GM12878 (cell line): ENCODE data around the gene HLA-DRA. TPM values are rescaled to one million over a fixed set of nuclear protein-coding genes. Genes with fewer than 3 reads are reported as not detected.

Source experiments
- EZH2 ChIP-seq: IDR thresholded peaks from 2 replicates; pipeline ENCODE4 v1.6.1; 2012; ENCODE audit warnings: low read depth, mild to moderate bottlenecking, control low read depth, inconsistent platforms, low read length, borderline replicate concordance; ENCODE audit not compliant: control insufficient read depth
- FOXM1 ChIP-seq: IDR thresholded peaks from 2 replicates; pipeline ENCODE4 v1.6.1; 2012; ENCODE audit warnings: low read depth, mild to moderate bottlenecking, inconsistent platforms, low read length, moderate library complexity
- GATAD2B ChIP-seq: fragments of 450-650 bp; conservative IDR thresholded peaks from 2 replicates; pipeline ENCODE4 v1.6.1; 2017; ENCODE audit warnings: low read depth, mild to moderate bottlenecking, moderate library complexity
- HDAC2 ChIP-seq: fragments of 200-600 bp; sonication (generic); IDR thresholded peaks from 2 replicates; pipeline ENCODE4 v1.6.1; 2017
- HDAC6 ChIP-seq: fragments of 200-600 bp; sonication (generic); IDR thresholded peaks from one replicate; pipeline ENCODE4 v1.8.0; 2017; ENCODE audit warnings: antibody characterized with exemption; ENCODE audit not compliant: unreplicated experiment
- IKZF2 ChIP-seq, 2 experiments: fragments of 450-650 bp; IDR thresholded peaks; 2 replicates each; pipeline ENCODE4 v1.6.1; 2017; ENCODE audit warnings: mild to moderate bottlenecking in 2 of 2, moderate library complexity in 2 of 2
- IRF5 ChIP-seq: fragments of 450-650 bp; IDR thresholded peaks from 2 replicates; pipeline ENCODE4 v1.6.1; 2017; ENCODE audit warnings: borderline replicate concordance
- KLF5 ChIP-seq: fragments of 450-650 bp; IDR thresholded peaks from 2 replicates; pipeline ENCODE4 v1.6.1; 2014; ENCODE audit warnings: mild to moderate bottlenecking; ENCODE audit not compliant: partially characterized antibody
- MEF2B ChIP-seq: fragments of 450-650 bp; IDR thresholded peaks from 2 replicates; pipeline ENCODE4 v1.6.1; 2018; ENCODE audit warnings: mild to moderate bottlenecking, moderate library complexity; ENCODE audit not compliant: partially characterized antibody, poor library complexity, severe bottlenecking
- NFIC ChIP-seq: IDR thresholded peaks from 2 replicates; pipeline ENCODE4 v1.6.1; 2012; ENCODE audit warnings: low read depth, mild to moderate bottlenecking, inconsistent platforms, low read length, moderate library complexity
- NFYB ChIP-seq: IDR thresholded peaks from 2 replicates; pipeline ENCODE4 v1.6.1; 2011; ENCODE audit warnings: low read depth, mild to moderate bottlenecking, low read length, improper control_type of control experiment, moderate library complexity; ENCODE audit not compliant: insufficient read depth
- NRF1 ChIP-seq: conservative IDR thresholded peaks from 2 replicates; pipeline ENCODE4 v1.6.1; 2011; ENCODE audit warnings: mild to moderate bottlenecking, low read depth, low read length, improper control_type of control experiment
- PML ChIP-seq: IDR thresholded peaks from 2 replicates; pipeline ENCODE4 v1.6.1; 2012; ENCODE audit warnings: low read length, inconsistent platforms
- SKIL ChIP-seq: fragments of 450-650 bp; IDR thresholded peaks from 2 replicates; pipeline ENCODE4 v1.6.1; 2017; ENCODE audit warnings: mild to moderate bottlenecking, low read depth, inconsistent platforms; ENCODE audit not compliant: poor library complexity, severe bottlenecking
- SUPT20H ChIP-seq: IDR thresholded peaks from 2 replicates; pipeline ENCODE4 v1.6.1; 2011; ENCODE audit warnings: low read depth, mild to moderate bottlenecking, low read length, moderate library complexity, borderline replicate concordance; ENCODE audit not compliant: control insufficient read depth
- ZNF207 ChIP-seq: fragments of 450-650 bp; IDR thresholded peaks from 2 replicates; pipeline ENCODE4 v1.6.1; 2014; ENCODE audit warnings: antibody characterized with exemption, mild to moderate bottlenecking, borderline replicate concordance
- ZNF24 ChIP-seq: fragments of 450-650 bp; IDR thresholded peaks from 2 replicates; pipeline ENCODE4 v1.6.1; 2017; ENCODE audit warnings: antibody characterized with exemption, mild to moderate bottlenecking
- polyA plus RNA-seq, 11 experiments: library from polyadenylated mRNA; depleted of rRNA in 4 of 11; unstranded in 6 of 11; stranded (reverse) in 5 of 11; fragments of >200 nt; fragmentation: Nextera tagmentation in 4 of 11; fragmentation: Illumina TruSeq in 1 of 11; extraction: Ambion mirVana in 4 of 11; extraction: Trizol in 1 of 11; gene quantifications; 1 replicate in 1 of 11; 2 replicates in 10 of 11; pipeline versions ENCODE4 v1.2.1 to v1.2.3, GENCODE V29; 2011 to 2016; ENCODE audit warnings: inconsistent platforms in 2 of 11, missing spikeins in 2 of 11, low read depth in 1 of 11
- total RNA-seq, 4 experiments: library from RNA; depleted of rRNA in 3 of 4; stranded (reverse); fragments of >200 nt in 3 of 4; fragmentation: Illumina TruSeq in 1 of 4; extraction: Trizol in 1 of 4; gene quantifications; 2 replicates each; pipeline versions ENCODE4 v1.2.1 to v1.2.3, GENCODE V29; 2013 to 2021
- TF ChIP-seq, protein P1 (sequence below): IDR thresholded peaks from 2 replicates; pipeline ENCODE4 v1.6.1; 2011; ENCODE audit warnings: borderline replicate concordance, low read depth, mild to moderate bottlenecking, moderate library complexity, low read length; ENCODE audit not compliant: insufficient read depth, poor library complexity, severe bottlenecking
- TF ChIP-seq, protein P2 (sequence below): IDR thresholded peaks from 2 replicates; pipeline ENCODE4 v1.6.1; 2012; ENCODE audit warnings: improper control_type of control experiment, low read depth, low read length; ENCODE audit not compliant: insufficient replicate concordance

Gene HLA-DRA
- total and polyA plus RNA-seq, 10 of the 15 experiments (the other 5 are each of a cell fraction or from before 2014, with no cell fraction given), result 2,040 to 7,093 (median 2,859) TPM

- TF ChIP-seq IRF5 (no peak), PML (0 out of 2 replicates have a peak, but pooled peaks have one; percentile 44), SUPT20H (no peak), SKIL (peak; percentile 34), GATAD2B (no peak), HDAC6 (no peak), ZNF207 (no peak), KLF5 (no peak), NFYB (0 out of 2 replicates have a peak, but pooled peaks have one; percentile 32), FOXM1 (no peak), NRF1 (no peak), IKZF2 (IDR thresholded peaks at IDR 0.05) (no peak), HDAC2 (no peak), EZH2 (no peak), MEF2B (peak; percentile 42), ZNF24 (no peak), NFIC (peak; percentile 26; the same call in 1 of the 2 replicates)
- TF ChIP-seq, protein P1, sequence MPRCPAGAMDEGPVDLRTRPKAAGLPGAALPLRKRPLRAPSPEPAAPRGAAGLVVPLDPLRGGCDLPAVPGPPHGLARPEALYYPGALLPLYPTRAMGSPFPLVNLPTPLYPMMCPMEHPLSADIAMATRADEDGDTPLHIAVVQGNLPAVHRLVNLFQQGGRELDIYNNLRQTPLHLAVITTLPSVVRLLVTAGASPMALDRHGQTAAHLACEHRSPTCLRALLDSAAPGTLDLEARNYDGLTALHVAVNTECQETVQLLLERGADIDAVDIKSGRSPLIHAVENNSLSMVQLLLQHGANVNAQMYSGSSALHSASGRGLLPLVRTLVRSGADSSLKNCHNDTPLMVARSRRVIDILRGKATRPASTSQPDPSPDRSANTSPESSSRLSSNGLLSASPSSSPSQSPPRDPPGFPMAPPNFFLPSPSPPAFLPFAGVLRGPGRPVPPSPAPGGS, result no peak
- TF ChIP-seq, protein P2, sequence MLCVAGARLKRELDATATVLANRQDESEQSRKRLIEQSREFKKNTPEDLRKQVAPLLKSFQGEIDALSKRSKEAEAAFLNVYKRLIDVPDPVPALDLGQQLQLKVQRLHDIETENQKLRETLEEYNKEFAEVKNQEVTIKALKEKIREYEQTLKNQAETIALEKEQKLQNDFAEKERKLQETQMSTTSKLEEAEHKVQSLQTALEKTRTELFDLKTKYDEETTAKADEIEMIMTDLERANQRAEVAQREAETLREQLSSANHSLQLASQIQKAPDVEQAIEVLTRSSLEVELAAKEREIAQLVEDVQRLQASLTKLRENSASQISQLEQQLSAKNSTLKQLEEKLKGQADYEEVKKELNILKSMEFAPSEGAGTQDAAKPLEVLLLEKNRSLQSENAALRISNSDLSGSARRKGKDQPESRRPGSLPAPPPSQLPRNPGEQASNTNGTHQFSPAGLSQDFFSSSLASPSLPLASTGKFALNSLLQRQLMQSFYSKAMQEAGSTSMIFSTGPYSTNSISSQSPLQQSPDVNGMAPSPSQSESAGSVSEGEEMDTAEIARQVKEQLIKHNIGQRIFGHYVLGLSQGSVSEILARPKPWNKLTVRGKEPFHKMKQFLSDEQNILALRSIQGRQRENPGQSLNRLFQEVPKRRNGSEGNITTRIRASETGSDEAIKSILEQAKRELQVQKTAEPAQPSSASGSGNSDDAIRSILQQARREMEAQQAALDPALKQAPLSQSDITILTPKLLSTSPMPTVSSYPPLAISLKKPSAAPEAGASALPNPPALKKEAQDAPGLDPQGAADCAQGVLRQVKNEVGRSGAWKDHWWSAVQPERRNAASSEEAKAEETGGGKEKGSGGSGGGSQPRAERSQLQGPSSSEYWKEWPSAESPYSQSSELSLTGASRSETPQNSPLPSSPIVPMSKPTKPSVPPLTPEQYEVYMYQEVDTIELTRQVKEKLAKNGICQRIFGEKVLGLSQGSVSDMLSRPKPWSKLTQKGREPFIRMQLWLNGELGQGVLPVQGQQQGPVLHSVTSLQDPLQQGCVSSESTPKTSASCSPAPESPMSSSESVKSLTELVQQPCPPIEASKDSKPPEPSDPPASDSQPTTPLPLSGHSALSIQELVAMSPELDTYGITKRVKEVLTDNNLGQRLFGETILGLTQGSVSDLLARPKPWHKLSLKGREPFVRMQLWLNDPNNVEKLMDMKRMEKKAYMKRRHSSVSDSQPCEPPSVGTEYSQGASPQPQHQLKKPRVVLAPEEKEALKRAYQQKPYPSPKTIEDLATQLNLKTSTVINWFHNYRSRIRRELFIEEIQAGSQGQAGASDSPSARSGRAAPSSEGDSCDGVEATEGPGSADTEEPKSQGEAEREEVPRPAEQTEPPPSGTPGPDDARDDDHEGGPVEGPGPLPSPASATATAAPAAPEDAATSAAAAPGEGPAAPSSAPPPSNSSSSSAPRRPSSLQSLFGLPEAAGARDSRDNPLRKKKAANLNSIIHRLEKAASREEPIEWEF, result no peak
Observed at GRCh38 chr6:32397252-32397920, 42.3 kb upstream of the HLA-DRA start (continued).
